Liver (tissue), 3 donors: ENCODE data around the gene RNF144A.

Experiments used
- EGR1 ChIP-seq, 2 donors: IDR thresholded peaks; 2 replicates each; pipeline ENCODE4 v1.6.1; 2016 to 2018; ENCODE audit warnings: antibody characterized with exemption in 2 of 2, low read depth in 2 of 2
- HNF4G ChIP-seq: IDR thresholded peaks from 2 replicates; pipeline ENCODE4 v1.6.1; 2016; ENCODE audit warnings: antibody characterized with exemption
- RXRA ChIP-seq, 2 donors: IDR thresholded peaks; 2 replicates each; pipeline ENCODE4 v1.6.1; 2017 to 2018; ENCODE audit warnings: antibody characterized with exemption in 2 of 2, mild to moderate bottlenecking in 1 of 2
- TF ChIP-seq, protein P1 (sequence below): fragments of 150-350 bp; IDR thresholded peaks from 2 replicates; pipeline ENCODE4 v1.5.1; 2017; ENCODE audit warnings: improper control_type of control experiment, low read depth, low read length; ENCODE audit not compliant: missing input control
- donor health status: healthy.
- donor health status: healthy.

GRCh38 chr2:6970976-6971480 lies 53.8 kb downstream of the RNF144A start:
- TF ChIP-seq, protein P1, sequence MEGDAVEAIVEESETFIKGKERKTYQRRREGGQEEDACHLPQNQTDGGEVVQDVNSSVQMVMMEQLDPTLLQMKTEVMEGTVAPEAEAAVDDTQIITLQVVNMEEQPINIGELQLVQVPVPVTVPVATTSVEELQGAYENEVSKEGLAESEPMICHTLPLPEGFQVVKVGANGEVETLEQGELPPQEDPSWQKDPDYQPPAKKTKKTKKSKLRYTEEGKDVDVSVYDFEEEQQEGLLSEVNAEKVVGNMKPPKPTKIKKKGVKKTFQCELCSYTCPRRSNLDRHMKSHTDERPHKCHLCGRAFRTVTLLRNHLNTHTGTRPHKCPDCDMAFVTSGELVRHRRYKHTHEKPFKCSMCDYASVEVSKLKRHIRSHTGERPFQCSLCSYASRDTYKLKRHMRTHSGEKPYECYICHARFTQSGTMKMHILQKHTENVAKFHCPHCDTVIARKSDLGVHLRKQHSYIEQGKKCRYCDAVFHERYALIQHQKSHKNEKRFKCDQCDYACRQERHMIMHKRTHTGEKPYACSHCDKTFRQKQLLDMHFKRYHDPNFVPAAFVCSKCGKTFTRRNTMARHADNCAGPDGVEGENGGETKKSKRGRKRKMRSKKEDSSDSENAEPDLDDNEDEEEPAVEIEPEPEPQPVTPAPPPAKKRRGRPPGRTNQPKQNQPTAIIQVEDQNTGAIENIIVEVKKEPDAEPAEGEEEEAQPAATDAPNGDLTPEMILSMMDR: no peak
- TF ChIP-seq EGR1 (IDR thresholded peaks at IDR 0.05; ENCODE audit: low read depth in 2 of 2) (no peak), RXRA (IDR thresholded peaks at IDR 0.05) (no peak), HNF4G (no peak)
